Right renal pelvis (tissue), 4 donors: Measurements from ENCODE around the gene CPEB1. TPM values are rescaled to one million over a fixed set of nuclear protein-coding genes. Genes with fewer than 3 reads are reported as not detected.
"Not testable (repeated sequence)": the region's sequence is repeated elsewhere in the genome, so short reads cannot be mapped to it uniquely, and the experiment has no call there.

Experiments
- DNase-seq, 4 donors: peaks; one replicate each; pipeline ENCODE4 v3.0.0-alpha.2; 2013; ENCODE audit warnings: low read depth in 4 of 4, low spot score in 3 of 4, missing footprints in 1 of 4
- polyA plus RNA-seq, 4 donors: library from polyadenylated mRNA; unstranded; fragments of 120-200 nt; gene quantifications; one replicate each; pipeline ENCODE4 v1.2.1, GENCODE V29; 2013; ENCODE audit not compliant: insufficient read length in 4 of 4

CPEB1 gene
- polyA plus RNA-seq, 4 donors: 1.9 to 2.9 (median 2.6) TPM

DNA sequence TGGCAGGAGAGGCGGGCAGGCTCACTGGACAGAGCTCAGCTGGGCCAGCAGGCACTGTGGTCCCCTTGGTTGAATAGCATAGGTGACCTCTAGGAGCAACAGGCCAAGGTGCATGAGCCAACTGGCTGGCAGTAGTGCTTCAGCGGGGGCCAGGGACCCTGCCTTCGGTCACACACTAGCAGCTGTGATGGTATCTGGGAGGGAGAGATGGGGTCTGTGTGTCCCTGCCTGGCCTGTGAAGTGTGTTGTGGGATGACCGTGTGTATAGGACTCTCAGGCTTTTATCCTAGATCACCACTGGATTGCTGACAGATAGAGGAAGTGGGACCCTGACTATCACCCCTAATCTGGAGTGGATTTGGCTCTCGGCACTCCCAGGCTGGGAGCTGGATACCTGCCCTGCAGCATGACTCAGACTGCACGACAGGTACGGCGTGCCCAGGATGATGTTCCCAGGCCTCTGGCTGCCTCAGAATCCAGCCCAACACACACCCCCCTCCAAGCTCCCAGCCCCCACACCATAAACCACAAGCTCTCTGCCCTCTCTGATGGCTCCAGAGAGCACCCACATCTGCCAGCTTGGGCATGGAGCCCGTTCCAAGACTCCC is 114.7 kb downstream of the CPEB1 start:
- DNase-seq: no peak

DNA sequence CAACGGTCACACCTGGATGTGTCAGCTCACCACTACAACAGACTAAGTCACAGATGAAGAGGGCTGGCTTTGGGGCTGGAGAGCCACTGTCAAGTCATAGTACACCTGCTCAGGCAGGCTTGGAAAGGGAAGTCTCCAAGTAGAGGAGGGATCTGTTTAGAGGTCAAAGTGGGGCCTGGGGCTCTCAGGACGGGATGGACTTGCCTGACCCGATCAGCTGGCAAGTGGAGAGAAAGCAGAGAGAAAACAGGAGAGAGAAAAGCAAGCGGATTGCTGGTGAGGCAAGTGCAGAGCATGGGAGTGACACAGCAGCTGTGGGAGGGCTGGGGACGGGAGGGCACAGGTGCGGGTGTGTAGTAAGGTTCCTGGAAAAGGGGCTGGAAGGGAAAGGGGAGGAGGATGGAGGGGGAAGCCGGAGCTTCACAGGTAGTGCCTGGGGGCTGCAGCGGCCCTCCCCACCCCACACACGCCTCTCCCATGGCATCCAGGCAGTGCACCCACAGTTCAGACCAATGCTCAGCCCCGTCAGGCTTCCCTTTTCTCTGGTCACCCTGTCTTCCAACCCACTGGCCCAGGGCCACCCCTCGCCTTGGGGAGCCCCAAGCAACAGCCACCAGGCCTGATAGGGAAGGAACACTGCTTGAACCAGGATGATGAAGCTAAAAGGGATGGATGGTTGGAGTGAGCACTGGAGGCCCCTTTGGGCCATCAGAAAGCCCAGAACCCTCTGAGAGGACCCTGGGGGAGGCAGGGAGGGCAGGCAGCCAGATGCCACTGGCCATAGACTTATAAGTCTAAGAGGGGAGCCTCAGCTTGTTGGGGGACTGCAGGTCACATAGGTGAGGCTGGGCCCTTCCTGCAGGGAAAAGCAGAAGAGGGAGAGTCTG is 115.4 kb downstream of the CPEB1 start:
- no peak for DNase-seq

GRCh38 chr15:82530606-82531379 is 116.4 kb downstream of the CPEB1 start:
- peak; percentile 44 to 74 (median 54) for DNase-seq

GRCh38 chr15:82530006-82530405 is 117.2 kb downstream of the CPEB1 start:
- no peak for DNase-seq

- DNase-seq: not testable (repeated sequence)
Observed at GRCh38 chr15:82513587-82513986, 133.6 kb downstream of the CPEB1 start.

- not testable (repeated sequence) for DNase-seq
Observed at GRCh38 chr15:82507693-82508092, 139.5 kb downstream of the CPEB1 start.

DNA sequence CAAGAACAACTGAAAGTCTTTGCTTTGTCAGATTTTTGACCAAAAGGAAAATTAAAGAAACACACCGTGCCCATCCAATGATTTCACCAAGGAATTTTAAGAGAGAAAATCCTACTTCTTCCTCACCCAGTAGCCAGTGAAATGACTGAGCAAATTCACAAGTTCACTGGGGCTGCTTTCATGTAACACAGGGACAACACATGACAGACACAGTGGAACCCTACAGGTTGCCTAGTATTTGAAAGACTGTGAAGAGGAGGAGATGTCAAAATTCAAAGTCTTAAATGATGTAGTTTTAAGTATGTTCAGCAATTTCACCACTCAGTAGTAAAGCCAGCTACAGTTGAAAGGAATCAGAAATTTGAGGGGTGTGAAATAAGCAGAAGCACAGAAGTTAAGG is 140.1 kb downstream of the CPEB1 start:
- not testable (repeated sequence) for DNase-seq

DNA sequence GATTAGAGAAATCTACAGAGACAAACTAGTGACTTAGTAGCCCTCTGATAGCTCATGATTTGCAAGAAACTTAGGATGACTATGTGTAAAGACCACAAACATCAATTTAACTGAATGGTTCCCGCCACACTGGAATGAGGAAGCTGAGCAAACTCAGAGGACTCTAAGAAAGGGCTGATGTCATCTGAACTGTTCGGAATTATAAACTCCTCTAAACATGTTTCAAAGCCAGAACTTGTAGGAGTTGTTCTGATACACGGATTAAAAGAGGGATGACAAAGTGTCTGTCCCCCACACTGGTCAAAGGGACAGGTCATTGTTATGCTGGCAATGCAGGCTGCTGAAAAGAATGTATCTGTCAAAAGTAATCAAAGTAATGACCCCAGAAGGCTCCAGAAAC is 141.3 kb downstream of the CPEB1 start:
- DNase-seq: not testable (repeated sequence)

DNA sequence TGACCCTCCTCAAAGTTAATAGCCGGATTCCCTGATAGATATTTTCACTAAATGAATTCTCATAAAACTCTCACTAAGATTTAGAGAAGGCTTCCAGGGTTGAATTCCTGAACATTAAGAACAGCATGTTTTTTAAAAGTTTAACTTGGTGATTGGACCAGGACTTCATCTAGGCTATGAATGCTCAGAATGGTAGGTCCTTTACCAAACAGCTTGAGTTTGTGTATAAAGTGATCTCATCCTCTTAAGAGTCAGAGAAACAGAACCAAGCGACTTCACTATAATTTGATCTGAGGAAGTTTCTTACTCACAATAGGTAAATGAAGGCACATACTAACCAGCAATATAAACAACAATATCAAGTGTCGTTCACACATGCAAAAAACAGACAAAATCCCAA is 143.1 kb downstream of the CPEB1 start:
- not testable (repeated sequence) for DNase-seq

GRCh38 chr15:82502700-82503339 is 144.3 kb downstream of the CPEB1 start:
- not testable (repeated sequence) for DNase-seq

DNA sequence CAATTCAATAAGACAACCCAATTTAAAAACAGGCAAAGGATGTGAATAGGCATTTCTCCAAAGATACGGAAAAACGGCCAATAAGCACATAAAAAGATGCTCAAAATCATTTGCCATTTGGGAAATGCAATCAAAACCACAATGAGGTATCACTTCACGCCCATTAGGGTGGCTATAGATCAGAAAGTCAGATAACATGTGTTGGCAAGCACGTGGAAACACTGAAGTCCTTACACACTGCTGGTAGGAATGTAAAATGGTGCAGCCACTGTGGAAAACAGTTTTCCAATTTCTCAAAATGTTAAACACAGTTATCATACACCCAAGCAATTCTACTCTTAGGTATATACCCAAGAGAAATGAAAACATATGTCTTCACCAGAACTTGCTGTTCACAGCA is 146.4 kb downstream of the CPEB1 start:
- not testable (repeated sequence) for DNase-seq

DNA sequence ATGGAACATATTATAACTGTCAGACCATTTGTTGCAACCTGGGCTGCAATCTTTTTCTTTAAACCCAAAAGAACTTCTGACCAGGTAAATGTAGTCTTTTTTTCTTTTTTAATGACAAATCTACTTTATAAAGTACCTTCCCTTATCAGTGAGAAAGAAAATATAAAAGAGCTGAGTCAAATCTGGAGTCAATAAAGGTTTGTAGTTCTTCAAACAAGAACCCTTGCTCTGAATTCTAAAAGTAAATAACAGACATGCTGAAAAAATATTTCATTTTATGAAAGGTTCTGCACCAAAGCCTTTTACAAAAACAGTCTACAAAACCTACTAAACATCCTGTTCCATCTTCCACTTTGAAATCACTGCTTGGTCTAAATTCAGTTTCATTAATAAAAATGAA is 149.2 kb downstream of the CPEB1 start:
- not testable (repeated sequence) for DNase-seq

Other genes starting within 250 kb of the CPEB1 start
- gene GOLGA6L9, start 217.5 kb downstream of the CPEB1 start, polyA plus RNA-seq: 10 to 100 TPM in 1 of 4 donors, 1 to 10 TPM in 3; 5.4 to 12.9 (median 7.6) TPM
- gene RPS17, start 106.9 kb downstream of the CPEB1 start, polyA plus RNA-seq: 1,000 to 10,000 TPM; 1,688 to 2,346 (median 1,786) TPM
- gene AP3B2, start 62.5 kb upstream of the CPEB1 start, polyA plus RNA-seq: 1 to 10 TPM; 2.1 to 5.1 (median 3.5) TPM
- gene FSD2, start 158.7 kb upstream of the CPEB1 start, polyA plus RNA-seq: under 1 TPM; 0.04 to 0.29 (median 0.10) TPM
- 10 to 100 TPM; 11.0 to 14.1 (median 12.0) TPM for gene WHAMM, start 162.3 kb upstream of the CPEB1 start, polyA plus RNA-seq